ENCODE data around the gene PEX19. TPM values are rescaled to one million over a fixed set of nuclear protein-coding genes. Genes with fewer than 3 reads are reported as not detected.

Gene PEX19
- total RNA-seq, 6 experiments from 2014 or later, result 65.2 to 74.3 (median 70.5) TPM

DNA sequence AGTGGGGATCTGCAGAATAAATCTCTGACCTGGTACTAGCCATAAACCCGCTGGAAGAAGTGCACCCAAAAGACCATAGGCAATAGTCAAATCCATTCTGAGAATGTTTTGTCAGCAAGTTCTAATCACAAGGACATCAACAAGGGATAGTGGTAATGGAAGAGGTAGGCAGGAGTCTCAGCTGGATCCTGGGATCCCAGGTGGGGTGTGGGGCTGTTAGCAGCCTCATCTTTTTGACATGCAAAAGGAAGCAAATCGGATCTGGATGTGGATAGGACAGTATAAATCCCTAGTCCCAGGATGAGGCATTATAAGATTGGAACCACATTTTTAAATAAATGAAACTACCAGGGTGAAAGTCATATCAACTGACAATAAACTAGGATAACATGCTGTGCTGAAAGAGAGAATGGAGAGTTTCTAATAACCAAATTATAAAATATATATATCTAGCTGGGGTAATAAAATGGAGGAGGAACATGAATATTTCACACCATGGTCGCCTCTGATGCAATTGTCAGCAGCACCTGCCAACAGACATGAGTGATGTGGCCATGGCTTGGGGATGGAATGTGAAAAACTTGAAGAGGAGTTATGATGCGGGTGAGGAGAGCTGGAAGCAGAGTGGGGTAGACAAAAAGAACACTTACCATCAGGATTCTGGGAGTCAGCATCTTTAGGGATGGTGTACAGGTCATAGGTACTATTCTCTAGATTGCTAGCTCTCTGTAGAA, 23.7 kb upstream of the PEX19 start:
- TF ChIP-seq, protein P1, sequence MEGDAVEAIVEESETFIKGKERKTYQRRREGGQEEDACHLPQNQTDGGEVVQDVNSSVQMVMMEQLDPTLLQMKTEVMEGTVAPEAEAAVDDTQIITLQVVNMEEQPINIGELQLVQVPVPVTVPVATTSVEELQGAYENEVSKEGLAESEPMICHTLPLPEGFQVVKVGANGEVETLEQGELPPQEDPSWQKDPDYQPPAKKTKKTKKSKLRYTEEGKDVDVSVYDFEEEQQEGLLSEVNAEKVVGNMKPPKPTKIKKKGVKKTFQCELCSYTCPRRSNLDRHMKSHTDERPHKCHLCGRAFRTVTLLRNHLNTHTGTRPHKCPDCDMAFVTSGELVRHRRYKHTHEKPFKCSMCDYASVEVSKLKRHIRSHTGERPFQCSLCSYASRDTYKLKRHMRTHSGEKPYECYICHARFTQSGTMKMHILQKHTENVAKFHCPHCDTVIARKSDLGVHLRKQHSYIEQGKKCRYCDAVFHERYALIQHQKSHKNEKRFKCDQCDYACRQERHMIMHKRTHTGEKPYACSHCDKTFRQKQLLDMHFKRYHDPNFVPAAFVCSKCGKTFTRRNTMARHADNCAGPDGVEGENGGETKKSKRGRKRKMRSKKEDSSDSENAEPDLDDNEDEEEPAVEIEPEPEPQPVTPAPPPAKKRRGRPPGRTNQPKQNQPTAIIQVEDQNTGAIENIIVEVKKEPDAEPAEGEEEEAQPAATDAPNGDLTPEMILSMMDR (IDR thresholded peaks at IDR 0.05), result no peak
- H3K4me1 Mint-ChIP-seq (ENCODE audit: low read depth), result peaks cover 28% of the 10 kb centered on the region
- H3K9me3 Mint-ChIP-seq, result no peaks in the 10 kb centered on the region
- peaks cover 54% of the 10 kb centered on the region for H3K36me3 Mint-ChIP-seq (ENCODE audit: low read depth)
- peak overlapping the region; percentile 69 for H3K27ac Mint-ChIP-seq
- H3K27me3 Mint-ChIP-seq (ENCODE audit: insufficient read depth), result peaks cover 6% of the 10 kb centered on the region; the same call in 1 of the 2 replicates
- no peak overlapping the region for H3K4me3 Mint-ChIP-seq
- no peak for DNase-seq

DNA sequence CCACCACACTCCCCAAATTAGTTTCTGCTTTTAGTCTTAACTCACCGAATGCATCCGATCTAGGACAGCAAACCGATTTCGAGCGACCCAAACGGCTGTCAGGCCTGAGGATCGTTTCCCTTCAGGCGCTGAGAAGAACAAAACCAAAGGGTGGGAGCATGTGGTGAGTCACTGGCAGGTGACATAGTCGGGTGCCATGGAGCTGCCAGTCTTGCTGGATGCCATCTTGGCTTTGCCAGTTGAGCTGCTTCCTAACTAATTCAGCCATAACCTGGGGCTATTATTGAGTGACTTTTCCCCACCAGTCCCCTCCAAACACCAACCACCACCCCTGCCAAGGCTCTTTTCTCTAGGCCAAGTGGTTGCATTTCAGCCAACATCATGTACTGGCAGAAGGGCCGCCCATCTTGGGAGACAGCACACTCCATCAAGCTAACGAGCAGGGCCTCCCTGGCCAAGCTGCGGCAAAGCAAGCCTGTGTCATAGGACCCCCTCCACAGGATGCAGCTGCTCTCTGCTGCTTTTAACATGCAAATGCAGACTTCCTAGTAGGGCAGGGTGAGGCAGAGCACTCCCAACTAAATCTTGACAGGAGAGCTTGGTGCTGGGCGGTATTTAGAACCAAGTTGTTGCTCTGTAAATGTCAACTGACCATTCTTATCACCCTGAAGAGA, 22.3 kb upstream of the PEX19 start:
- TF ChIP-seq, protein P1 (IDR thresholded peaks at IDR 0.05), result no peak
- Mint-ChIP-seq H3K27me3 (ENCODE audit: insufficient read depth) (no peaks in the 10 kb centered on the region), H3K4me3 (no peak overlapping the region), H3K27ac (no peak overlapping the region), H3K4me1 (ENCODE audit: low read depth) (peaks cover 28% of the 10 kb centered on the region), H3K9me3 (no peaks in the 10 kb centered on the region), H3K36me3 (ENCODE audit: low read depth) (peaks cover 52% of the 10 kb centered on the region)
- no peak for DNase-seq

DNA sequence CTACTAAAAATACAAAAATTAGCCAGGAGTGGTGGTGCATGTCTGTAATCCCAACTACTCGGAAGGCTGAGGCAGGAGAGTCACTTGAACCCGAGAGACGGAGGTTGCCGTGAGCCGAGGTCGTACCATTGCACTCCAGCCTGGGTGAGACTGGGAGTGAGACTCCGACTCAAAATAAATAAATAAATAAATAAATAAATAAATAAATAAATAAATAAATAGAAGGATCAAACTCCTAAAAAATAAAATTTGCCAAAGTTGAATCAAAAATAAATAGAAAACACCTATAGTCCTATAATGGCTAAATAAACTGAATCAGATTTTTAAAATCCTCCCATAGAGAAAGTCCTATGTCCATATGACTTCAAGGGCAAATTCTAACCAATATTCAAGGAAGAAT, 15.2 kb upstream of the PEX19 start:
- no peaks in the 10 kb centered on the region for H3K9me3 Mint-ChIP-seq
- peaks cover 5% of the 10 kb centered on the region for H3K27me3 Mint-ChIP-seq (ENCODE audit: insufficient read depth)
- no peak overlapping the region for H3K4me3 Mint-ChIP-seq
- no peak overlapping the region for H3K27ac Mint-ChIP-seq
- H3K36me3 Mint-ChIP-seq (ENCODE audit: low read depth), result peaks cover 52% of the 10 kb centered on the region
- DNase-seq, result no peak
- TF ChIP-seq, protein P1 (IDR thresholded peaks at IDR 0.05), result no peak
- no peaks in the 10 kb centered on the region for H3K4me1 Mint-ChIP-seq (ENCODE audit: low read depth)

DNA sequence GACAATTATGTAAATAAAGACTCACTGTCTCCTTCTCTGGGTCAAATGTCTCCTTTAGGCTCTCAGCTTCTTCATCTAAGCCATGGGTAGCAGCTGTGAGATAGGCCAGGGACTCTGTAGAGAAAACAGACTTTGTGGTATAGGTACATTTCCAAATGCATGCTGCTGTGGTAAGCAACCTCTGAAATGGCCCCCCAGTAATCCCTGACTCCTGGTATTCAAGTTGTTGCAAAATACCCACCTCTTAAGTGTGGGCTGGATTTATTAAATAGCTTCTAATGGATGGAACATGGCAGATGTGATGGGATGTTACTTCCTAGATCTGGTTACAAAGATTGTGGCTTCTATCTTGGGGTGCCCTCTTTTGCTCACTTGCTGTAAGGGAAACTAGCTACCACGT, 11.1 kb upstream of the PEX19 start:
- Mint-ChIP-seq H3K27me3 (ENCODE audit: insufficient read depth) (peaks cover 7% of the 10 kb centered on the region), H3K36me3 (ENCODE audit: low read depth) (peaks cover 71% of the 10 kb centered on the region), H3K4me3 (no peak overlapping the region), H3K9me3 (no peaks in the 10 kb centered on the region), H3K4me1 (ENCODE audit: low read depth) (no peaks in the 10 kb centered on the region), H3K27ac (peak overlapping the region; percentile 36)
- DNase-seq, result no peak
- TF ChIP-seq, protein P1 (IDR thresholded peaks at IDR 0.05), result no peak

DNA sequence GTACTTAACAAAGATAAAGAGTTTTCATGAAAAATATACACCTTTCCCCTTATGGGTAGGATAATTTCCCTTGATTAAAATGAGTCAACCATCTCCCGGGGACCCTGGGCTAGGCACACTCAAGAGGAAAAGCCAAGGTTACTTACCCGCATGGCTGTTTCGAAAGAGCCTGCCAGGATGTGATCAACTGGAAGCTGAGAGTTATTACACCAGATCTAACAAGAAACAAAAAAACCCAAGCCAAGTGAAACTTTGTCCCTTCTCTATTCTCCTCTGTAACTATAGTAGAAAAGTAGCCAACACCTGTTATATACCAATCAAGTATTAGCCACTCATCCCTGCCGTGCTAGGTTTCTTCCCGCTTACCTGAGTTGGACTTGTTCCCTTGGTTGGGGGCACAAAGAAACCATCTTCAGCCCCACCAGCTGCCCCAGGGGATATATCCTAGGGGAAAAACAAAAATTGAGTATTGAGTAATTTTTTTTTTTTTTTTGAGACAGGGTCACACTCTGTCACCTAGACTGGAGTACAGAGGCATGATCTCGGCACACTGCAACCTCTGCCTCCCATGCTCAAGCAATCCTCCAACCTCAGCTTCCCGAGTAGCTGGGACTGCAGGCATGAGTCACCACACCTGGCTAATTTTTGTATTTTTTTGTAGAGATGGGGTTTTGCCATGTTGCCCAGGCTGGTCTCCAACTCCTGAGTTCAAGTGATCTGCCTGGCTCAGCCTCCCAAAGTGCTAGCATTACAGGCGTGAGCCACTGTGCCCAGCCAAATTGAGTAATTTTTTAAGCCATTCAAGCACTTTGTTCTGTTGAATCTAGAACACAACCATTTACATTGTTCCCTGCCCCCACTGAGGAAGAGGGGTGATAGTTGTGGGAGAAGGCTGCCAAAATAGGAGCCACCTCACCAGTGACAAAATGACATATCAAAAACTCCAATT, 8.4 kb upstream of the PEX19 start:
- H3K27ac Mint-ChIP-seq, result peak overlapping the region; percentile 40; the same call in 1 of the 2 replicates

More for the DNA sequence above, 8.4 kb upstream of the PEX19 start:
- peaks cover 5% of the 10 kb centered on the region for H3K27me3 Mint-ChIP-seq (ENCODE audit: insufficient read depth)
- no peaks in the 10 kb centered on the region for H3K4me1 Mint-ChIP-seq (ENCODE audit: low read depth)
- no peaks in the 10 kb centered on the region for H3K9me3 Mint-ChIP-seq
- H3K36me3 Mint-ChIP-seq (ENCODE audit: low read depth), result peaks cover 75% of the 10 kb centered on the region
- TF ChIP-seq, protein P1 (IDR thresholded peaks at IDR 0.05), result no peak
- H3K4me3 Mint-ChIP-seq, result no peak overlapping the region
- DNase-seq, result no peak
